SH-SY5Y (cell line): ENCODE data around the gene FMNL2.

Experiments
- GATA2 ChIP-seq: IDR thresholded peaks from 2 replicates; pipeline ENCODE4 v1.6.1; 2011; ENCODE audit warnings: mild to moderate bottlenecking, low read depth, low read length
- GATA3 ChIP-seq: IDR thresholded peaks from 2 replicates; pipeline ENCODE4 v1.6.1; 2011; ENCODE audit warnings: low read depth, mild to moderate bottlenecking, low read length, moderate library complexity

DNA sequence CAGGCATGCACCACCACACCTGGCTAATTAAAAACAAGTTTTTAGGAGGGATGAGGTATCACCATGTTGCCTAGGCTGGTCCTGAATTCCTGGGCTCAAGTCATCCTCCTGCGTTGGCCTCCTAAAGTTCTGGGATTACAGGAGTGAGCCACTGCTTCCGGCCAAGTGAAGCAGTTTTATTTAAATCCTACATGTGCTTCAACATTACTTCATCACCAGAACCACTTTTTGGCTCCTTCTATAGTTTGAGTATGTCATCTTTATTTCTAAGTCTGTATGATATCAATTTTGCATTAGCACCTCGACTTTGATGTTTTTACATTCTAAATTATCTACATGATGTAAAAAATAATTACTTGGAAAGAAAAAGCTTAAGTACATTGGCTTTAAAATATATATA, 144.3 kb downstream of the FMNL2 start:
- TF ChIP-seq GATA2 (no peak), GATA3 (no peak)
